WTC11 (cell line): ENCODE measurements around the gene ITGA11. TPM values are rescaled to one million over a fixed set of nuclear protein-coding genes. Genes with fewer than 3 reads are reported as not detected.
"Not testable (repeated sequence)": the region's sequence is repeated elsewhere in the genome, so short reads cannot be mapped to it uniquely, and the experiment has no call there.

Experiments
- ATAC-seq: fragments of 200-7000 bp; cut with Tn5 transposase; 2 replicates; pipeline ENCODE4 v1.10.0; 2021; ENCODE audit warnings: mild to moderate bottlenecking, moderate library complexity
- CTCF ChIA-PET: fragments of 300-600 bp; sonication (Branson Sonifier 250); formaldehyde crosslinking; loops from one replicate; lab custom pipeline; 2021; ENCODE audit warnings: antibody characterized with exemption; lab: Charles Lee
- POLR2A ChIA-PET: fragments of 350-600 bp; sonication (Branson Sonifier 250); formaldehyde crosslinking; loops from one replicate; lab custom pipeline; 2021; ENCODE audit warnings: antibody characterized with exemption; lab: Charles Lee
- DNase-seq: peaks from one replicate; pipeline ENCODE4 v3.0.0; 2021; ENCODE audit warnings: low spot score
- H3K27ac Mint-ChIP-seq: 2 replicates; pipeline ENCODE4 v1.8.0; 2021; ENCODE audit warnings: mixed read lengths
- H3K27me3 Mint-ChIP-seq: 2 replicates; pipeline ENCODE4 v1.8.0; 2021; ENCODE audit warnings: low read depth, mild to moderate bottlenecking, moderate library complexity, mixed read lengths
- H3K36me3 Mint-ChIP-seq: 2 replicates; pipeline ENCODE4 v1.8.0; 2021; ENCODE audit warnings: mixed read lengths
- H3K4me1 Mint-ChIP-seq: 2 replicates; pipeline ENCODE4 v1.8.0; 2022; ENCODE audit warnings: mixed read lengths
- H3K4me3 Mint-ChIP-seq: 2 replicates; pipeline ENCODE4 v1.8.0; 2021; ENCODE audit warnings: mild to moderate bottlenecking, moderate library complexity, mixed read lengths
- H3K9me3 Mint-ChIP-seq: 2 replicates; pipeline ENCODE4 v1.8.0; 2021; ENCODE audit warnings: mixed read lengths
- ATF1 ChIP-seq: sonication (generic); formaldehyde crosslinking; IDR thresholded peaks from 2 replicates; pipeline ENCODE4 v1.8.1; 2023; ENCODE audit warnings: mild to moderate bottlenecking, moderate library complexity, missing genetic modification reagents
- GABPB1 ChIP-seq: sonication (generic); formaldehyde crosslinking; IDR thresholded peaks from 2 replicates; pipeline ENCODE4 v1.8.1; 2023; ENCODE audit warnings: mild to moderate bottlenecking, missing genetic modification reagents
- GTF2I ChIP-seq: fragments of 250-450 bp; sonication (Bioruptor Pico); conservative IDR thresholded peaks from 2 replicates; pipeline ENCODE4 v1.4.0; 2021; ENCODE audit warnings: mild to moderate bottlenecking
- IRF2 ChIP-seq: sonication (generic); formaldehyde crosslinking; IDR thresholded peaks from 2 replicates; pipeline ENCODE4 v1.8.0; 2022; ENCODE audit warnings: low read depth, missing genetic modification reagents, borderline replicate concordance
- NR1H2 ChIP-seq: sonication (generic); formaldehyde crosslinking; IDR thresholded peaks from 2 replicates; pipeline ENCODE4 v1.9.0; 2021; ENCODE audit warnings: mild to moderate bottlenecking, moderate library complexity, missing genetic modification reagents
- ZNF219 ChIP-seq: sonication (generic); formaldehyde crosslinking; IDR thresholded peaks from 2 replicates; pipeline ENCODE4 v1.8.0; 2023; ENCODE audit warnings: missing genetic modification reagents, mild to moderate bottlenecking, borderline replicate concordance
- ZNF263 ChIP-seq: sonication (generic); formaldehyde crosslinking; IDR thresholded peaks from 2 replicates; pipeline ENCODE4 v1.8.1; 2022; ENCODE audit warnings: low read depth, mild to moderate bottlenecking, moderate library complexity, missing genetic modification reagents
- ZNF532 ChIP-seq: fragments of 250-450 bp; sonication (Bioruptor Pico); IDR thresholded peaks from 2 replicates; pipeline ENCODE4 v1.9.0; 2021; ENCODE audit warnings: mild to moderate bottlenecking, borderline replicate concordance
- ZNF671 ChIP-seq: fragments of 250-450 bp; sonication (Bioruptor Pico); IDR thresholded peaks from 2 replicates; pipeline ENCODE4 v1.8.0; 2021; ENCODE audit warnings: mild to moderate bottlenecking
- ZSCAN18 ChIP-seq: fragments of 250-450 bp; sonication (Bioruptor Pico); IDR thresholded peaks from 2 replicates; pipeline ENCODE4 v2.1.2; 2022; ENCODE audit warnings: mild to moderate bottlenecking, moderate library complexity
- total RNA-seq: library from RNA; stranded (reverse); gene quantifications from 3 replicates; pipeline ENCODE4 v1.2.3, GENCODE V29; 2021
- TF ChIP-seq, protein P1 (sequence below): sonication (generic); formaldehyde crosslinking; IDR thresholded peaks from 2 replicates; pipeline ENCODE4 v1.8.1; 2022; ENCODE audit warnings: low read depth, missing genetic modification reagents, borderline replicate concordance
- TF ChIP-seq, protein P2 (sequence below): sonication (generic); formaldehyde crosslinking; IDR thresholded peaks from 2 replicates; pipeline ENCODE4 v1.8.0; 2023; ENCODE audit warnings: missing genetic modification reagents

Gene ITGA11
- total RNA-seq, 1 experiment from 2014 or later: 0.15 TPM

GRCh38 chr15:68400066-68400456 is 31.9 kb downstream of the ITGA11 start (continued):
- TF ChIP-seq ZSCAN18 (CRISPR knock-in tag): no peak
- TF ChIP-seq, all 79 proteins: peak for 0

DNA sequence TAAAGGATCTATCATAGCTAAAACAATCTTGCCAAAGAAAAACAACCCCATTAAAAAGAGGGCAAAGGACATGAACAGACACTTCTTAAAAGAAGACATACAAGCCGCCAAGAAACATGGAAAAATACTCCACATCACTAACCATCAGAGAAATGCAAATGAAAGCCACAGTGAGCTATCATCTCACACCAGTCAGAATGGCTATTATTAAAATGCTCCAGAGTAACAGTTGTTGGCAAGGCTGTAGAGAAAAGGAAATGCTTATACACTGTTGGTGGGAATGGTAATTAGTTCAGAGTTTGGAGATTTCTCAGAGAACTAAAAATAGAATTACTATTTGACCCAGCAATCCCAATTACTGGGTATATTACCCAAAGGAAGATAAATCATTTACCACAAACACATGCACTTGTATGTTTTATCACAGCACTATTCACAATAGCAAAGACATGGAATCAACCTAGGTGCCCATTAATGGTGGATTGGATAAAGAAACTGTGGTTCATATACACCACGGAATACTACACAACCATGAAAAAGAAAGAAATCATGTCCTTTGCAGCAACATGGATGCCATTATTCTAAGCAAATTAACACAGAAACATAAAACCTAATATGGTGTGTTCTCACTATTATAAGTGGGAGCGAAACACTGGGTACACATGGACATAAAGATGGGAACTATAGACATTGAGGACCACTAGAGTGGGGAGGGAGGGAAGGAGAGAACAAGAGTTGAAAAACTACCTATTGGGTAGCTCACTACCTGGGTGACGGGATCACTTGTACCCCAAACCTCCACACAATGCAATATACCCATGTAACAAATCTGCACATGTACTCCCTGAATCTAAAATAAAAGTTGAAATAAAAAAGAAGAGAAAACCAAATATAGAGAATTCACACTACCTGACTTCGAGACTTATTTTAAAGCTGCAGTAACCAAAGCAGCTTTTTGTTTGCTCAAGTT is 32.6 kb downstream of the ITGA11 start:
- H3K4me3 Mint-ChIP-seq: no peak overlapping the region
- H3K4me1 Mint-ChIP-seq: no peaks in the 10 kb centered on the region
- ChIA-PET CTCF (no interaction called here), POLR2A (no interaction called here)
- ATAC-seq (no peak), DNase-seq (no peak)
- no peak overlapping the region for H3K27ac Mint-ChIP-seq
- TF ChIP-seq ZNF263 (CRISPR knock-in tag) (no peak), IRF2 (no peak), GTF2I (0 out of 2 replicates have a peak, but pooled peaks have one; percentile 29)
- TF ChIP-seq, protein P1, sequence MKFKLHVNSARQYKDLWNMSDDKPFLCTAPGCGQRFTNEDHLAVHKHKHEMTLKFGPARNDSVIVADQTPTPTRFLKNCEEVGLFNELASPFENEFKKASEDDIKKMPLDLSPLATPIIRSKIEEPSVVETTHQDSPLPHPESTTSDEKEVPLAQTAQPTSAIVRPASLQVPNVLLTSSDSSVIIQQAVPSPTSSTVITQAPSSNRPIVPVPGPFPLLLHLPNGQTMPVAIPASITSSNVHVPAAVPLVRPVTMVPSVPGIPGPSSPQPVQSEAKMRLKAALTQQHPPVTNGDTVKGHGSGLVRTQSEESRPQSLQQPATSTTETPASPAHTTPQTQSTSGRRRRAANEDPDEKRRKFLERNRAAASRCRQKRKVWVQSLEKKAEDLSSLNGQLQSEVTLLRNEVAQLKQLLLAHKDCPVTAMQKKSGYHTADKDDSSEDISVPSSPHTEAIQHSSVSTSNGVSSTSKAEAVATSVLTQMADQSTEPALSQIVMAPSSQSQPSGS (CRISPR knock-in tag): no peak
- H3K9me3 Mint-ChIP-seq: peaks cover 18% of the 10 kb centered on the region
- no peaks in the 10 kb centered on the region; the same call in 1 of the 2 replicates for H3K27me3 Mint-ChIP-seq
- H3K36me3 Mint-ChIP-seq: no peaks in the 10 kb centered on the region

- peaks cover 32% of the 10 kb centered on the region for H3K9me3 Mint-ChIP-seq
- CTCF ChIA-PET, H3K27ac Mint-ChIP-seq, DNase-seq, H3K4me3 Mint-ChIP-seq, POLR2A ChIA-PET, ATAC-seq, H3K36me3 Mint-ChIP-seq, H3K4me1 Mint-ChIP-seq, H3K27me3 Mint-ChIP-seq: not testable (repeated sequence)
Measured at GRCh38 chr15:68397999-68398398, 34.0 kb downstream of the ITGA11 start.

GRCh38 chr15:68396068-68396467 is 35.9 kb downstream of the ITGA11 start:
- ATAC-seq (no peak), DNase-seq (no peak)
- Mint-ChIP-seq H3K27ac (no peak overlapping the region), H3K4me3 (no peak overlapping the region), H3K27me3 (peaks cover 7% of the 10 kb centered on the region), H3K36me3 (0 out of 2 replicates have a peak, but pooled peaks cover 5% of the 10 kb centered on the region), H3K9me3 (peaks cover 45% of the 10 kb centered on the region), H3K4me1 (no peaks in the 10 kb centered on the region)
- POLR2A ChIA-PET: no interaction called here
- TF ChIP-seq ZNF671 (CRISPR knock-in tag): no peak
- TF ChIP-seq ZNF532 (CRISPR knock-in tag): no peak
- TF ChIP-seq ATF1 (CRISPR knock-in tag): no peak
- no peak for TF ChIP-seq GABPB1 (CRISPR knock-in tag)
- no peak for TF ChIP-seq GTF2I
- no peak for TF ChIP-seq NR1H2 (CRISPR knock-in tag)
- TF ChIP-seq, protein P2, sequence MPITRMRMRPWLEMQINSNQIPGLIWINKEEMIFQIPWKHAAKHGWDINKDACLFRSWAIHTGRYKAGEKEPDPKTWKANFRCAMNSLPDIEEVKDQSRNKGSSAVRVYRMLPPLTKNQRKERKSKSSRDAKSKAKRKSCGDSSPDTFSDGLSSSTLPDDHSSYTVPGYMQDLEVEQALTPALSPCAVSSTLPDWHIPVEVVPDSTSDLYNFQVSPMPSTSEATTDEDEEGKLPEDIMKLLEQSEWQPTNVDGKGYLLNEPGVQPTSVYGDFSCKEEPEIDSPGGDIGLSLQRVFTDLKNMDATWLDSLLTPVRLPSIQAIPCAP (CRISPR knock-in tag): no peak
- no peak for TF ChIP-seq ZNF219
- CTCF ChIA-PET: interaction anchor here (0.6 kb wide), 1 partner anchor 13 kb away, joined by 3 read pairs; no protein-coding TSS in a partner anchor
